Activated naive CD8-positive, alpha-beta T cell treated with anti-CD3 and anti-CD28 coated beads for 36 hours (primary cell): Measurements from ENCODE around the gene NTF3. TPM values are rescaled to one million over a fixed set of nuclear protein-coding genes. Genes with fewer than 3 reads are reported as not detected.

Source experiments
- DNase-seq: peaks from one replicate; pipeline ENCODE4 v3.0.0; 2021
- H3K27ac Mint-ChIP-seq: one replicate; pipeline ENCODE4 v1.8.0; 2022; ENCODE audit warnings: mild to moderate bottlenecking, moderate library complexity, mixed read lengths
- H3K27me3 Mint-ChIP-seq: one replicate; pipeline ENCODE4 v1.8.0; 2022; ENCODE audit warnings: mild to moderate bottlenecking, mixed read lengths
- H3K36me3 Mint-ChIP-seq: one replicate; pipeline ENCODE4 v1.8.0; 2021; ENCODE audit warnings: mild to moderate bottlenecking, mixed read lengths
- H3K4me1 Mint-ChIP-seq: one replicate; pipeline ENCODE4 v1.8.0; 2021; ENCODE audit warnings: mixed read lengths
- H3K4me3 Mint-ChIP-seq: one replicate; pipeline ENCODE4 v1.8.0; 2022; ENCODE audit warnings: mild to moderate bottlenecking, moderate library complexity, mixed read lengths
- H3K9me3 Mint-ChIP-seq: one replicate; pipeline ENCODE4 v1.8.0; 2022; ENCODE audit warnings: mixed read lengths
- total RNA-seq, 2 experiments: library from RNA; stranded (reverse); gene quantifications; one replicate each; pipeline ENCODE4 v1.2.3, GENCODE V29; 2021

Gene NTF3
- total RNA-seq, 2 experiments from 2014 or later: not detected

- Mint-ChIP-seq H3K27ac (no peak overlapping the region), H3K27me3 (peaks cover 25% of the 10 kb centered on the region), H3K4me1 (no peaks in the 10 kb centered on the region), H3K4me3 (no peak overlapping the region), H3K36me3 (no peaks in the 10 kb centered on the region), H3K9me3 (no peaks in the 10 kb centered on the region)
- no peak for DNase-seq
Measured at GRCh38 chr12:5440978-5441377, 9.1 kb downstream of the NTF3 start.

- Mint-ChIP-seq H3K36me3 (no peaks in the 10 kb centered on the region), H3K9me3 (no peaks in the 10 kb centered on the region), H3K27ac (no peak overlapping the region), H3K4me1 (no peaks in the 10 kb centered on the region), H3K27me3 (peaks cover 26% of the 10 kb centered on the region), H3K4me3 (no peak overlapping the region)
- no peak for DNase-seq
Measured at GRCh38 chr12:5441497-5442236, 9.8 kb downstream of the NTF3 start.

GRCh38 chr12:5442251-5443006, 10.5 kb downstream of the NTF3 start:
- H3K9me3 Mint-ChIP-seq: no peaks in the 10 kb centered on the region
- no peak overlapping the region for H3K27ac Mint-ChIP-seq

GRCh38 chr12:5444520-5444919, 12.6 kb downstream of the NTF3 start:
- no peak overlapping the region for H3K27ac Mint-ChIP-seq
- no peaks in the 10 kb centered on the region for H3K36me3 Mint-ChIP-seq

More at GRCh38 chr12:5442251-5443006, 10.5 kb downstream of the NTF3 start:
- DNase-seq: no peak
- Mint-ChIP-seq H3K4me3 (no peak overlapping the region), H3K27me3 (peaks cover 26% of the 10 kb centered on the region), H3K36me3 (no peaks in the 10 kb centered on the region), H3K4me1 (no peaks in the 10 kb centered on the region)

GRCh38 chr12:5447320-5447719, 15.4 kb downstream of the NTF3 start:
- H3K27ac Mint-ChIP-seq: no peak overlapping the region
- H3K36me3 Mint-ChIP-seq: no peaks in the 10 kb centered on the region
- H3K4me3 Mint-ChIP-seq: no peak overlapping the region
- H3K9me3 Mint-ChIP-seq: no peaks in the 10 kb centered on the region
- no peaks in the 10 kb centered on the region for H3K4me1 Mint-ChIP-seq
- H3K27me3 Mint-ChIP-seq: peaks cover 28% of the 10 kb centered on the region
- DNase-seq: no peak

More at GRCh38 chr12:5444520-5444919, 12.6 kb downstream of the NTF3 start:
- DNase-seq: no peak
- Mint-ChIP-seq H3K9me3 (no peaks in the 10 kb centered on the region), H3K4me1 (no peaks in the 10 kb centered on the region), H3K4me3 (no peak overlapping the region), H3K27me3 (peaks cover 21% of the 10 kb centered on the region)

- peaks cover 24% of the 10 kb centered on the region for H3K27me3 Mint-ChIP-seq
- no peaks in the 10 kb centered on the region for H3K4me1 Mint-ChIP-seq
- H3K27ac Mint-ChIP-seq: no peak overlapping the region
- H3K9me3 Mint-ChIP-seq: no peaks in the 10 kb centered on the region
- DNase-seq: no peak
- no peaks in the 10 kb centered on the region for H3K36me3 Mint-ChIP-seq
- H3K4me3 Mint-ChIP-seq: no peak overlapping the region
Measured at GRCh38 chr12:5451251-5451650, 19.3 kb downstream of the NTF3 start.

- H3K4me3 Mint-ChIP-seq: no peak overlapping the region
- H3K4me1 Mint-ChIP-seq: peaks cover 3% of the 10 kb centered on the region
- no peak overlapping the region for H3K27ac Mint-ChIP-seq
- no peak for DNase-seq
- H3K9me3 Mint-ChIP-seq: no peaks in the 10 kb centered on the region
- no peaks in the 10 kb centered on the region for H3K36me3 Mint-ChIP-seq
- peaks cover 19% of the 10 kb centered on the region for H3K27me3 Mint-ChIP-seq
Measured at GRCh38 chr12:5452569-5452968, 20.7 kb downstream of the NTF3 start.

GRCh38 chr12:5453466-5453865, 21.6 kb downstream of the NTF3 start:
- no peaks in the 10 kb centered on the region for H3K36me3 Mint-ChIP-seq
- DNase-seq: no peak
- peaks cover 3% of the 10 kb centered on the region for H3K4me1 Mint-ChIP-seq
- peaks cover 19% of the 10 kb centered on the region for H3K27me3 Mint-ChIP-seq
- no peak overlapping the region for H3K27ac Mint-ChIP-seq
- no peak overlapping the region for H3K4me3 Mint-ChIP-seq
- no peaks in the 10 kb centered on the region for H3K9me3 Mint-ChIP-seq

- DNase-seq: no peak
- peaks cover 3% of the 10 kb centered on the region for H3K4me1 Mint-ChIP-seq
- H3K27me3 Mint-ChIP-seq: peaks cover 15% of the 10 kb centered on the region
- H3K9me3 Mint-ChIP-seq: no peaks in the 10 kb centered on the region
- H3K27ac Mint-ChIP-seq: no peak overlapping the region
- no peaks in the 10 kb centered on the region for H3K36me3 Mint-ChIP-seq
- H3K4me3 Mint-ChIP-seq: no peak overlapping the region
Measured at GRCh38 chr12:5455045-5455444, 23.1 kb downstream of the NTF3 start.

GRCh38 chr12:5456030-5456429, 24.1 kb downstream of the NTF3 start:
- no peaks in the 10 kb centered on the region for H3K9me3 Mint-ChIP-seq
- H3K27ac Mint-ChIP-seq: no peak overlapping the region
- no peak overlapping the region for H3K4me3 Mint-ChIP-seq
- no peak for DNase-seq
- peaks cover 18% of the 10 kb centered on the region for H3K27me3 Mint-ChIP-seq
- no peaks in the 10 kb centered on the region for H3K36me3 Mint-ChIP-seq
- peaks cover 3% of the 10 kb centered on the region for H3K4me1 Mint-ChIP-seq

- Mint-ChIP-seq H3K36me3 (no peaks in the 10 kb centered on the region), H3K9me3 (peaks cover 2% of the 10 kb centered on the region), H3K4me3 (no peak overlapping the region), H3K27ac (no peak overlapping the region), H3K4me1 (peaks cover 3% of the 10 kb centered on the region), H3K27me3 (peaks cover 10% of the 10 kb centered on the region)
- DNase-seq: no peak
Measured at GRCh38 chr12:5456906-5457305, 25.0 kb downstream of the NTF3 start.

GRCh38 chr12:5458229-5459050, 26.5 kb downstream of the NTF3 start:
- DNase-seq: no peak
- Mint-ChIP-seq H3K27ac (no peak overlapping the region), H3K27me3 (peaks cover 10% of the 10 kb centered on the region), H3K9me3 (peaks cover 2% of the 10 kb centered on the region), H3K4me3 (no peak overlapping the region), H3K36me3 (no peaks in the 10 kb centered on the region), H3K4me1 (peaks cover 3% of the 10 kb centered on the region)

GRCh38 chr12:5459051-5459782, 27.3 kb downstream of the NTF3 start:
- peaks cover 2% of the 10 kb centered on the region for H3K9me3 Mint-ChIP-seq

GRCh38 chr12:5460817-5461216, 28.9 kb downstream of the NTF3 start:
- DNase-seq: no peak
- H3K4me3 Mint-ChIP-seq: no peak overlapping the region
- no peaks in the 10 kb centered on the region for H3K36me3 Mint-ChIP-seq
- H3K27me3 Mint-ChIP-seq: peaks cover 5% of the 10 kb centered on the region
- peaks cover 3% of the 10 kb centered on the region for H3K4me1 Mint-ChIP-seq
- H3K9me3 Mint-ChIP-seq: peaks cover 2% of the 10 kb centered on the region
- H3K27ac Mint-ChIP-seq: no peak overlapping the region

More at GRCh38 chr12:5459051-5459782, 27.3 kb downstream of the NTF3 start:
- no peaks in the 10 kb centered on the region for H3K36me3 Mint-ChIP-seq
- H3K4me1 Mint-ChIP-seq: peaks cover 3% of the 10 kb centered on the region
- H3K27ac Mint-ChIP-seq: no peak overlapping the region
- no peak overlapping the region for H3K4me3 Mint-ChIP-seq
- H3K27me3 Mint-ChIP-seq: peaks cover 10% of the 10 kb centered on the region
- DNase-seq: no peak
